ENCODE results near the gene PACS2.

PACS2 gene

GRCh38 chr14:105330491-105330895 lies 15.9 kb downstream of the PACS2 start:
- DNase-seq (ENCODE audit: low read depth) = no peak
- H3K4me3 ChIP-seq (ENCODE audit: low read depth, low read length) = no peak overlapping the region
- TF ChIP-seq MAX (IDR thresholded peaks at IDR 0.05; ENCODE audit: low read depth, low read length) (no peak), MYC (IDR thresholded peaks at IDR 0.05; ENCODE audit: low read depth, low read length) (no peak), POLR2A (IDR thresholded peaks at IDR 0.05; ENCODE audit: extremely low read depth, insufficient read length) (no peak), CTCF (IDR thresholded peaks at IDR 0.05; ENCODE audit: low read depth, low read length) (no peak)

GRCh38 chr14:105331575-105332349 lies 17.2 kb downstream of the PACS2 start:
- no peak overlapping the region for H3K4me3 ChIP-seq (ENCODE audit: low read depth, low read length)
- TF ChIP-seq MAX (IDR thresholded peaks at IDR 0.05; ENCODE audit: low read depth, low read length) (no peak), POLR2A (IDR thresholded peaks at IDR 0.05; ENCODE audit: extremely low read depth, insufficient read length) (no peak), MYC (IDR thresholded peaks at IDR 0.05; ENCODE audit: low read depth, low read length) (no peak), CTCF (IDR thresholded peaks at IDR 0.05; ENCODE audit: low read depth, low read length) (no peak)
- DNase-seq (ENCODE audit: low read depth) = peak; percentile 54

GRCh38 chr14:105332350-105332874 lies 17.9 kb downstream of the PACS2 start:
- DNase-seq (ENCODE audit: low read depth) = peak; percentile 62
- no peak overlapping the region for H3K4me3 ChIP-seq (ENCODE audit: low read depth, low read length)
- TF ChIP-seq POLR2A (IDR thresholded peaks at IDR 0.05; ENCODE audit: extremely low read depth, insufficient read length) (no peak), MYC (IDR thresholded peaks at IDR 0.05; ENCODE audit: low read depth, low read length) (no peak)

GRCh38 chr14:105333020-105333490 lies 18.5 kb downstream of the PACS2 start:
- TF ChIP-seq CTCF (IDR thresholded peaks at IDR 0.05; ENCODE audit: low read depth, low read length) (no peak), MYC (IDR thresholded peaks at IDR 0.05; ENCODE audit: low read depth, low read length) (no peak), POLR2A (IDR thresholded peaks at IDR 0.05; ENCODE audit: extremely low read depth, insufficient read length) (no peak), MAX (IDR thresholded peaks at IDR 0.05; ENCODE audit: low read depth, low read length) (no peak)
- no peak overlapping the region for H3K4me3 ChIP-seq (ENCODE audit: low read depth, low read length)

GRCh38 chr14:105333613-105334364 lies 19.2 kb downstream of the PACS2 start:
- TF ChIP-seq CTCF (IDR thresholded peaks at IDR 0.05; ENCODE audit: low read depth, low read length) (no peak), MAX (IDR thresholded peaks at IDR 0.05; ENCODE audit: low read depth, low read length) (no peak), POLR2A (IDR thresholded peaks at IDR 0.05; ENCODE audit: extremely low read depth, insufficient read length) (no peak), MYC (IDR thresholded peaks at IDR 0.05; ENCODE audit: low read depth, low read length) (no peak)
- no peak overlapping the region for H3K4me3 ChIP-seq (ENCODE audit: low read depth, low read length)
- no peak for DNase-seq (ENCODE audit: low read depth)

More at GRCh38 chr14:105333020-105333490, 18.5 kb downstream of the PACS2 start:
- DNase-seq (ENCODE audit: low read depth) = no peak
